Measurements from ENCODE around the gene KAT6B. TPM values are rescaled to one million over a fixed set of nuclear protein-coding genes. Genes with fewer than 3 reads are reported as not detected.

KAT6B gene
- total RNA-seq, 1 donor from 2014 or later, result 41.0 TPM

DNA sequence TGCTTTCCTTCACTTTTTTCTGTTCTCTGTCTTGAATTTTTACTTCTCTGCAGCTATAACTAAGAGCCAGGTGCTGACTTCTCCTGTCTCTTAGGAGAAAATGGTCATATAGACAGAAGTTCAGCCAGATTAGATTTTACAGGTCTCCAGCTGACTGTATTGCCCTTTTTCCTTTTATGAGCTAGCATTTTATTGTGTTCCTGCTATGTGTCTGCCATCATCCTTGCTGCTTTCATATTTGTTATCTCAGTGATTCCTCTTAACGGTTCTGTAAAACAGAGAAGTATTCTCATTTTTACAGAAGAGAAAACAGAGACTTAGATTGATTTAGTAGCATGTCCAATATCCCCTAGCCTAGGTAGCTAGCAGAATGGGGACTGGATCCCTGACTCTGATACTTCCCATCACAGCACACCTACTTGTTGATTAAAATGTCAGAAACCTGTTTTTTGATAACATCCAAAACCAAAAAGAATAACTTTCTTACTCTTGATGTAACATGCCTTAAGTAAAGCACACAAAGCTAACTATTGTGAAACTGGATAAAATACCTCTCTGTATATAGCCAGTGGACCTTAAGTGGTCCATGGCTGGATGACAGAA lies 5.2 kb downstream of the KAT6B start:
- peaks cover 71% of the 10 kb centered on the region for H3K4me1 ChIP-seq
- TF ChIP-seq, protein P1, sequence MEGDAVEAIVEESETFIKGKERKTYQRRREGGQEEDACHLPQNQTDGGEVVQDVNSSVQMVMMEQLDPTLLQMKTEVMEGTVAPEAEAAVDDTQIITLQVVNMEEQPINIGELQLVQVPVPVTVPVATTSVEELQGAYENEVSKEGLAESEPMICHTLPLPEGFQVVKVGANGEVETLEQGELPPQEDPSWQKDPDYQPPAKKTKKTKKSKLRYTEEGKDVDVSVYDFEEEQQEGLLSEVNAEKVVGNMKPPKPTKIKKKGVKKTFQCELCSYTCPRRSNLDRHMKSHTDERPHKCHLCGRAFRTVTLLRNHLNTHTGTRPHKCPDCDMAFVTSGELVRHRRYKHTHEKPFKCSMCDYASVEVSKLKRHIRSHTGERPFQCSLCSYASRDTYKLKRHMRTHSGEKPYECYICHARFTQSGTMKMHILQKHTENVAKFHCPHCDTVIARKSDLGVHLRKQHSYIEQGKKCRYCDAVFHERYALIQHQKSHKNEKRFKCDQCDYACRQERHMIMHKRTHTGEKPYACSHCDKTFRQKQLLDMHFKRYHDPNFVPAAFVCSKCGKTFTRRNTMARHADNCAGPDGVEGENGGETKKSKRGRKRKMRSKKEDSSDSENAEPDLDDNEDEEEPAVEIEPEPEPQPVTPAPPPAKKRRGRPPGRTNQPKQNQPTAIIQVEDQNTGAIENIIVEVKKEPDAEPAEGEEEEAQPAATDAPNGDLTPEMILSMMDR (IDR thresholded peaks at IDR 0.05; ENCODE audit: borderline replicate concordance), result no peak
- intact Hi-C loops (cut with micrococcal nuclease), result no loop called here

DNA sequence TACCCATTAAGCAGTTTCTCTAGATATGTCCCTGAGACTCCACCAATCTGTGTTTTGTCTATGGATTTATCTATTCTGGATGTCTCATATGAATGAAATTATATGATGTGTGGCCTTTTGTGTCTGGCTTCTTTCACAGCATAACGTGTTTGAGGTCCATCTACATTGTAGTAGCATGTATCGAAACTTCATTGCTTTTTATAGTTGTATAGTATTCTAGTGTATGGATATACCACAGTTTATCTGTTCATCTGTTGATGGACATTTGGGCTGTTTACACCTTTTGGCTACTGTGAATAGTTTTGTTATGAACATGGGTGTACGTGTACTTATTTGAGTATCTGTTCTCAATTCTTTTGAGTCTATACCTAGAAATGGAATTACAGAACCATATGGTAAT lies 9.6 kb downstream of the KAT6B start:
- no peaks in the 10 kb centered on the region for H3K27me3 ChIP-seq (ENCODE audit: low read depth)
- no peak overlapping the region for H3K4me3 ChIP-seq
- TF ChIP-seq, protein P1 (IDR thresholded peaks at IDR 0.05; ENCODE audit: borderline replicate concordance), result no peak
- H3K4me1 ChIP-seq, result peaks cover 83% of the 10 kb centered on the region
- DNase-seq, result no peak
- H3K9me3 ChIP-seq (replicated peaks), result no peaks in the 10 kb centered on the region
- intact Hi-C loops (cut with micrococcal nuclease), result no loop called here
- H3K36me3 ChIP-seq, result peaks cover 6% of the 10 kb centered on the region
- no peak overlapping the region for H3K27ac ChIP-seq (replicated peaks)

More for the DNA sequence above, 5.2 kb downstream of the KAT6B start:
- Histone ChIP-seq H3K4me3 (no peak overlapping the region), H3K36me3 (no peaks in the 10 kb centered on the region), H3K9me3 (replicated peaks) (no peaks in the 10 kb centered on the region), H3K27me3 (ENCODE audit: low read depth) (no peaks in the 10 kb centered on the region), H3K27ac (replicated peaks) (peak overlapping the region; percentile 7)
- no peak for DNase-seq

DNA sequence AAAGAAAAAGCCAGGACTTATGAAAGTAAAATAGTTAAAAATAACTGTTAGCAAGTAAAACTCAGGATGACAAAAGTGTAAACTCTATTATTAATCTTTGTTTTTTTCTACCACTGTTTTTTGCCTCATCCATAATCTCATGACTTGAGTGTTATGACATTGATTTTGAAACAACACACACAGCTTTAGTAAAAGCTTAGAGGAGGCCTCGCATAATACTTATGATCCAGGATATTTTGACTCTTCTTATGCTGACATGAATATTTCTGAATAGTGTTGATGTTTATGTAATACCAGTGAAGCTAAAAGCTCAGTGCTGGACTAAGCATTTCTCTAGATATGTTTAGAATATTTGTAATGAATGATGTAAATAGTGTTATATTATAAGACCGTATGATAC lies 10.5 kb downstream of the KAT6B start:
- H3K27me3 ChIP-seq (ENCODE audit: low read depth), result no peaks in the 10 kb centered on the region
- intact Hi-C loops (cut with micrococcal nuclease), result no loop called here
- DNase-seq, result no peak

DNA sequence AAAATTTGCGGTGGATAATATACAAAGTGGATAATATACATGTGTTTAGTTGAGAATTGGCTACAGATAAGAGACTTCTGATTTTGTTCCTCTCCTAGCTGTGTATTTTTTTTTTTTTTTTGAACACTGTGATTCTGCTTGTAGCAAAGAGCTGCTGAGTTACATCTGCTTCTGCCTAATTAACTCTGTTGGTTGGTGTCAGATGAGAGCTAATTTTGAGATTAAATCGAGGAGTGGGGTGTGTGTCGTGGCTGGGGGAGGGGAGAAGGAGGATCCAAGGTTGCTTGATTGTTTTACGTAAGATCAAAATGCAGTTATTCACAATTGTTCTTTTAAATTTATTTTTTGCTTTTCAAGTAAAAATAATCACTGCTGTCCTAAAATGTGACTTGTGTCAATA lies 11.3 kb downstream of the KAT6B start:
- H3K4me3 ChIP-seq, result no peak overlapping the region
- peaks cover 83% of the 10 kb centered on the region for H3K4me1 ChIP-seq
- no peaks in the 10 kb centered on the region for H3K9me3 ChIP-seq (replicated peaks)
- peaks cover 6% of the 10 kb centered on the region for H3K36me3 ChIP-seq
- no peak for DNase-seq
- no peaks in the 10 kb centered on the region for H3K27me3 ChIP-seq (ENCODE audit: low read depth)
- intact Hi-C loops (cut with micrococcal nuclease), result no loop called here
- TF ChIP-seq, protein P1 (IDR thresholded peaks at IDR 0.05; ENCODE audit: borderline replicate concordance), result no peak
- peak overlapping the region; percentile 53 for H3K27ac ChIP-seq (replicated peaks)

More for the DNA sequence above, 10.5 kb downstream of the KAT6B start:
- H3K9me3 ChIP-seq (replicated peaks), result no peaks in the 10 kb centered on the region
- H3K4me3 ChIP-seq, result no peak overlapping the region
- TF ChIP-seq, protein P1 (IDR thresholded peaks at IDR 0.05; ENCODE audit: borderline replicate concordance), result no peak
- H3K36me3 ChIP-seq, result peaks cover 6% of the 10 kb centered on the region
- peaks cover 83% of the 10 kb centered on the region for H3K4me1 ChIP-seq
- peak overlapping the region; percentile 53 for H3K27ac ChIP-seq (replicated peaks)

DNA sequence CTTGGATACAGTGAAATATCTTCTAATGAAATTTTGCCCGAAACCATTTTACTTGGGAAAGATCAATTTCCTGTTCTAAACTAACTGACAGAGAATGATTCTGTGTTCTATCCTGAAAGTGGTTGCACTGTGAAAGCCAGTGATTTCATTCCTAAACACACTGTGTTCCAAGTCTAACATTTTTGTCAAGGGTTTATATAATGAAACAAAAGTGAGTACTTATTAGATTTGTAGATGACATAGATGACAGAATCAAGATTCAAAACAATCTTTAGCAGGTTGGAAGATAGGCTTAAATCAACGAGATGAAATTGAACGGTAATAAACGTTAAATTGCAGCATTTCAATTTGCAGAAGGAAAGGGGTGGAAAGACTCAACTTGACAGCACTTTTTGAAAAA lies 13.3 kb downstream of the KAT6B start:
- H3K27ac ChIP-seq (replicated peaks), result peak overlapping the region; percentile 84
- intact Hi-C loops (cut with micrococcal nuclease), result no loop called here
- H3K27me3 ChIP-seq (ENCODE audit: low read depth), result no peaks in the 10 kb centered on the region
- peaks cover 74% of the 10 kb centered on the region for H3K4me1 ChIP-seq
- TF ChIP-seq, protein P1 (IDR thresholded peaks at IDR 0.05; ENCODE audit: borderline replicate concordance), result no peak
- no peak for DNase-seq
- H3K9me3 ChIP-seq (replicated peaks), result no peaks in the 10 kb centered on the region
- peaks cover 22% of the 10 kb centered on the region for H3K36me3 ChIP-seq
- H3K4me3 ChIP-seq, result no peak overlapping the region
